HG03103 (cell line): Measurements from ENCODE around the gene PPM1N.
"Not testable (repeated sequence)": the region's sequence is repeated elsewhere in the genome, so short reads cannot be mapped to it uniquely, and the experiment has no call there.

Source experiments
- ATAC-seq: cut with Tn5 transposase; IDR thresholded peaks from one replicate; pipeline ENCODE4 v1.9.1; 2021; ENCODE audit warnings: low read depth; ENCODE audit not compliant: unreplicated experiment

PPM1N gene

DNA sequence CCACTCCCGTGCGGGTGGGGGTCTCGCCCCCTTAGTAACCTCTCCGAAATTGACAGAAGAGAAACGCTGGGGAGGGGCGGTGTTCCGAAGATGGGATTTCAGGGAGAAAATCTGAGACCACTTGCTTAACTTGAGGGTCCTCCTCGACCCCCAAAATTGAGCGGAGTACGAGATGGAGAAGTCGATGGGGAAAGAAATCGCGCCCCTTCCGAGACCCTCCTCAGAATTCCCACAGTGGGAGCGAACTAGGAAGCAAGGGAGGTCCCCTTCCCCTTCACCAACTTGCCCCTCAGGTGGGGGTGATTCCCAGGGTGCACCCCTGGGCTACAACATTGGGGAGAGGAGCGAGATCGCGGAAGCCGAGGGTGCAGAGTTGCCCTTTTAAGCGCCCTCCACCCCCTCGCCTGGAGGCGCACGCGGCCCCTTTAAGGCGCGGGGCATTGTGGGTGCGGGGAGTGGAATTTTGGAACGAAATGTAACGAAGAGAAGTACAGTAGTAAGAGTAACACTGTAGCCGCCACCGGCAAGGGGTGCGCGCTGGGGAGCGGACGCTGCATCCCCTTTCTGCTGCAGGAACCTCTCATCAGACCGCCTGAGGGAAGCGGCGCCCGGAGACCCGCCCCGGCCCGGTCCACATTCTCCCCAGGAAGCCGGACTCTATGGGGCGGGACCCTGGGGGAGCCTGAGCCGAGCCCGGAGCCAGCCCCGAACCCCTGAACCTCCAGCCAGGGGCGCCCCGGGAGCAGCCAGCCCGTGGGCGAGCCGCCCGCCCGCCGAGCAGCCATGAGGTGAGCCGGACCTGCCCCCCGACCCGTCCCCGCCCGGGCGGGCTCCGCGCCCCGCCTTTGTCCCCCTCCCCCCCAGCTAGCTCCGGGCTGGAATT is 9.0 kb downstream of the PPM1N start, which contains the start of gene VASP:
Gene VASP, plus strand, starts transcription at position 491 of the 883 bp plus-strand sequence. Its CDS starts 293 bp downstream, at position 784.
- ATAC-seq, result peak; percentile 34

DNA sequence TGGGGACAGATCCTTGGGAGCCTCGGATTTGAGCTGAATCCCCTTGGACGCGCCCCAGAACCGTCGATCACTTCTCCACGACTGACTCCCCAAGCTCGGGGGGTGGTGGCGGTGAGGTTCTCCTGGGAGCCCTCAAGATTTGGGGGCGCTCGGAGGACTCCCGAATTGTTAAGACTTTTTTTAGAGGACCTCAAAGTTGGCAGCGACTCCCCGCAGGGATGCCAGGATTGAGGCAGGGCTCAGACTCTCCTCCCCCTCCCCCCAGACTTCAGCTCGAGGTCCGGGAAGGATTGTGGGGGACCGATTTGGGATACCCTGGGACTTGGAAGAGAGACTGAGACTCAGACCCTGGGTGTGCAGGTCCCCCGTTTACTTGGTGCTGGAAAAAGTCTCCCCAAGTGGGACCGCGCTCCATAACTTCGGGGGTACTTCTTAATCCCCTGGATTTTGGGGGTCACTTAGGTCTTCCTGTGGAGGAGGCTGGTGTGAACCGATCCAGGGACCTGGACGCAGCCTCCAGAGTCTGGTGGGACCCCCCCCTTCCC is 9.7 kb downstream of the PPM1N start:
- ATAC-seq, result no peak

DNA sequence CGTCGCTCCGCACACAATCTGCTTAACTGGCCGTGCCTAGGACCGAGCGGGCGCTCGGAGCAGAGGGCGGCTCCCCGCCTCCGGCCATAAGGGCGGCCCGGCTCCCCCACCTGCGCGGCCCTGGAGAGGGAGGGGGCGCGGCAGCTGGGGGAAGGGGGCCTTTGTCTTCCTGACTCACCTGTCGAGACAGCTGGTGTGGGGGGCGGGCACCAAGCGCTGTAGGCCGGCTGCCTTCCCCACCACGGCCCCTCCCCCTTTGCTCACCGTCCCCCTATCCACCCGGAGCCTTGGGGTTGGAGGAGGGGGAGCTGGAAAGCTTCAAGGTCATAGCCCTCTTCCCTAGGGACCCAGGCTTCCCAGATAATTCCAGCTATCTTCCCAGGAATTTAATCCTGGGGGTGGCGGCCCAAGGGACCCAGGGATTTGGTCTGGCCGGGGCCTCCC is 10.2 kb downstream of the PPM1N start:
- ATAC-seq, result no peak

DNA sequence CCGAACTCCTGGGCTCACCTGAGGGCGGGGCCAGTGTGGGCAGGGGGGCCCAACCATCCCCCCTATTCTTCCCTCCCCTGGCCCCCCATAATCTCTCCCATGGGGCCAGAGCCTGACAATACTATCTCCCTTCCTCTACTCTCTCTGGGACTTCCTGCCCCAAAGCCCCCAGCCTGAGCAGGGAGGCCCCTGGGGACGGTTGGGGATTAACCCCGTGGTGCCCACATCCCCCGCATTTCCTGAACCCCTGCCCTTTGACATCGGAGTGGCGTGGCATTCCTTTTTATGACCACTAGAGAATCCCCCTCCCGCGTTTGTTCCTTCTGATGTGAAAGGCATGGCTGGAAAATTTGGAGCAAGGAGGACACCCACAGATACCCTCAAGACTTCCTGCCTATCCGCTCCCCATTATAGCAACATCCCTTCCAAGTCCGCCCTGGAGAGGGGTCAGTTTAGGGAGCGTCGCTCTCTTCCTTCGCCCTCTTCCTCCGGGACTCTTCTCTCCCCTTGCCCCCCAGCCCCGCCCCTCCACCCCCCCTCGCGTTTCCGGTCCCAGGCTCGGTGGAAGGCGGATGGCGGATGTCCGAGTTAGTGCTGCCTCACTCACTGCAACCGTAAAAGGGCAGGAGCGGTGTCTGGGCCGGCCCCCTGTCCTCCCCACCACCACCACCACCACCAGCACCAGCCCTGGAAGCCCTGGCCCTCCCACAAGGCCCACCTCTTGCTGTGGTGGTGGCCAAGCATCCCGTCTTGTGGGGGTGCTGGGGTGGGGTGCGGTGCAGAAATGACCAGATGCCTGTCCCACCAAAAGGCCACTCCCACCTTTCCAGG is 10.8 kb downstream of the PPM1N start:
- ATAC-seq, result no peak

DNA sequence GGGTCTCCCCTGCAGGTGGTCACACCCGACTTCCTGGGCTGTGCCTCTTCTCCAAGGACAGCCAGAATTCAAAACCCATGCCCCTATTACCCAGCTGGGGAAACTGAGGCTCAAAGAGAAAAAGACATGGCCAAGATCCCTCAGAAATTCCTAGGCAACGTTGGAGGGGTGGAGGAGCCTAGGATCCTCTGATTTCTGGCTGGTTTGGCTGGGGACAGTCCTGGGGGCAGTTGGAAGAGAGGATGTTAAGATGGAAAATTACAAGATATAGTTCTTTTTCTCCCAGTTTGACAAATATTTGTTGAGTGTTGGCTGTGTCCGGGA is 11.4 kb downstream of the PPM1N start:
- no peak for ATAC-seq

DNA sequence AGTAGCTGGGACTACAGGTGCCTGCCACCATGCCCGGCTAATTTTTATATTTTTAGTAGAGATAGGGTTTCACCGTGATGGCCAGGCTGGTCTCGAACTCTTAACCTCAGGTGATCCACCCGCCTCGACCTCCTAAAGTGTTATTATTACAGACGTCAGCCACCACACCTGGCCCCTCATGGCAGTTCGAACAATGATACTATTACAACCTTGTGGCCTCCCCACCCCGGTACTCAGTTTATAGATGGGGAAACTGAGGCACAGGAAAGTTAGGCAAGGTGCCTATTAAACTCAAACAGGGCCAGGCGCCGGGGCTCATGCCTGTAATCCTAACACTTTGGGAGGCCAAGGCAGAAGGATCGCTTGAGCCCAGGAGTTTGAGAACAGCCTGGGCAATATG is 12.1 kb downstream of the PPM1N start:
- not testable (repeated sequence) for ATAC-seq

DNA sequence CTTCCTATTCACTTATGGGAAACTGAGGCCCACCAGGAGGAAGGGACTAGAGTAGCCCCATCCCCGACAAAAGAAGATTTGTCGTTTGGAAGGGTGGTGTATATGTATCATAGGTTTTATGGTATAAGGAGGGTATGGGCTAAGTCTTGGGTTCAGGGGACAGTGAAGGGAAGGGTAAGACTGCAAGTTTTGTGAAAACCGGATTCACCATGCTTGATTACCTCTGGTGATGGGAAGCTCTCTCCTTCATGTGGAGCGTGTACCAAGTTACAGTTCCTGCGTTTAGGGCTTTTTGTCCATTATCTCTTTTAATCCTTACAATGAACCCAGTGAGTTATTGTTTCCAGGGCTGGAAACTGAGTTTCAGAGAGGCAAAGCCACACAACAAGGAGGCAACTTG is 12.8 kb downstream of the PPM1N start:
- no peak for ATAC-seq

DNA sequence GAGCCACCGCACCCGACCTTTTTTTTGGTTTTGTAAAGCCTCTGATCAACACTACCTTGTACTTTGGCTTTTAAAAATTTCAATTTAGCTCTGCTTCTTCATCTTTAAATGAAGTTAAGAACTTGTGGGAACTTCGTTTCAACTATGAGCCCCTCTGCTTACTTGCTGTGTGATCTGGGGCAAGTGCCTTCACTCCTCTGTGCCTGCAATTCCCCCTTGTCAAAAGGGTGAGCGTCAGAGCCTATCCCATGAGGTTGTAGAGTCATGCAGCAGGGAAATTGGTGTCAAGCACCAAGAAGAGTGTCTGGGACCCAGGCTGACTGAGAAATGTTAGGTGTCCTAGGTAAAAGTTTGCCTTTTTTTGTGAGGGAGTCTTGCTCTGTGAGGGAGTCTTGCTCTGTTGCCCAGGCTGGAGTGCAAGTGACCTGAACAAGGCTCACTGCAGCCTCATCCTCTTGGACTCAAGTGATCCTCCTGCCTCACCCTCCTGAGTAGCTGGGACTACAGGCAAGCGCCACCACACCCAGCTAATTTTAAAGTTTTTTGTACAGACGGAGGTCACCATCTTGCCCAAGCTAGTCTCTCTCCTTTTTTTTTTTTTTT is 14.7 kb downstream of the PPM1N start:
- ATAC-seq, result no peak

DNA sequence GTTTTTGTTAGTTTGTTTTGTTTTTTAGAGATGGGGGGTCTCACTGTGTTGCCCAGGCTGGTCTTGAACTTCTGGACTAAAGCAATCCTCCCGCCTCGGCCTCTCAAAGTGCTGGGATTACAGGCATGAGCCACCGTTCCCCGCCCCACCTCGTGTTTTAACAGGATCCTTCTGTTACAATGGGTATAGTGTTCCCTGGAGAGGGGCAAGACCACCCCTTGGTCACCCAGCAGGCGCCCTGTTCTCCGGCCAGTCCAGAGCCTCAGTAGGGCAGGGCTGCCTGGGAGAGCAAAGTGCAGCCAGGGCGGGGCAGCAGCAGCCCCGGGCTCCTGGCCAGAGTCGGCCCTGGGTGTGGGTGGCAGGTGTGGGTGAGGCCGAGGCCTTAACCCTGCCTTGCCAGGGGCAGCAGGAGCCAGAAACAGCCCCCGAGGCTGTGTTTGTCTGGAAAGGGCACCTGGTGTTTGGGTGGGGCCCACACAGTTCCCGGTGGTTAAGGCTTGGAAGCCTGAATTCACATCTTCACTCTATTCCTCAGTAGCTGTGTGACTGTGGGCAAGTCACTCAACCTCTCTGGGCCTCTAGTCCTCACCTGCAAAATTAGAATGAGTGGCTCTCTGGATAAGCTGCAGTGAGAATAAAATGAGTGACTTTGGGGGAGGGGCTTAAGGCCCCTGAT is 16.3 kb downstream of the PPM1N start:
- ATAC-seq, result no peak

DNA sequence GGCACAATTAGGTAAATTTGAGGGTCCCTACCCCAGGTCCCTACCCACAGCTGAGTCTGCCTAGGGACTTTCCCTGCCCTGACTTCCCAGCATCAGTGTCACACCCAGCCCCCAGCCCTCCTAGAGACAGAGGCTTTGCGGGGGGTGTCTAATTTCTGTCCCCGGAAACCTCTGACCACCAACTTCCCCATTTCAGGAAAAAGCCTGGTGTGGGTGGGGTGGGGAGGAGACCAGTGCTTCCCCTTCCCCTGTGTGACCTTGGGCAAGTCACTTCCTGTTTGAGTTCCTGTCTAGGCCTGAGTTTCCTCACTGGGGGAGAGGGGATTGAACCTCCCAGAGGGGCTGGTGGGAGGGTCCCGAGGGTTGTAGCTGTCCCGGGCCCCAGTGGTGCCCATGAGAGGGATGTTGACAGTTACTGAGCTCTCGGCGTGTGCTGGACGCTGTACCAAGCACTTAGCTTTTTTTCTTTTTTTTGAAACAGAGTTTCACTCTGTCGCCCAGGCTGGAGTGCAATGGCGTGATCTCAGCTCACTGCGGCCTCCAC is 16.9 kb downstream of the PPM1N start:
- no peak for ATAC-seq

DNA sequence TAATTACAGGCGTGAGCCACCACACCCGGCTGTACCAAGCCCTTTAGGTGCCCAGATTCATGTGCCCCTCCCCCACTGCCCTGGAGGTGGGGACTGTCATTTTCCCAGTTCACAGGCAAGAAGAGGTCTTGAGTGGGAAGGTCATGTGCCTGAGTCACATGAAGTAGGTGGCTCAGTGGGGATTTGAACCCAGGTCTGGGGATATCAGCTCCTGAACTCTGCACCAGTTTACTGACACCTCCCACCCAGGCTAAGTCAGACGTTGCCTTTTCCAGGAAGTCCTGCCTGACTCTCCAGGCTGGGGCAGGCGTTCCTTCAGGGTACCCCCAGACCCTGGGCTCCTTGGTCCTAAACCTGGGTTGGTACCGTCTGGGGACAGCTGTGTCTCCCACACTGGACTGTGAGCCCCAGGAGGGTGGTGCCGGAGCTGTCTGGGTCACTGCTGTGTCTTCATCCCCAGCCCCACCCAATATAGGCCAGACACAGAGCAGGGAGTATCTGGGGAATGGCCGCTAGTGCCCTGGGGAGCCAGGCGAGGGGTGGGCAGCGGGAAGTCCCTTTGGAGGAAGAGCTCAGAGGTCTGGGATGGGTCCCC is 17.7 kb downstream of the PPM1N start:
- no peak for ATAC-seq

DNA sequence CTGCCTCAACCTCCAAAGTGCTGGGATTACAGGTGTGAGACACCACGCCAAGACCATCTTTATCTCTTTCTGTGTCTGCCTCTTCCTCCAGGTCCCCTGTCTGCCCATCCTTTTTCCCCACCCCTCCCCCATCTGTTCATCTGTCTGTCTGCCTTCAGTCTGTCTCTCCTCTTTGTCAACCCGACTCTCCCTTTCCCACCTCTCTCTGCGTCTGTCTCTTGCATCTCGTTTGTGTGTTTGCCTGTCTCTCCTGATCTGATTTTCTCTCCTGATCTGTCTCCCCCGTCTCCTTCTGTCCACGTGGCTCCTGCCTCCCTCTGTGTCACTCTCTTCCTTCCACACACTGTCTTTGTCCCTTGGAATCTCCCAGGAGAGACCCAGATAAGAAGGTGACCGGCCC is 19.0 kb downstream of the PPM1N start:
- no peak for ATAC-seq

DNA sequence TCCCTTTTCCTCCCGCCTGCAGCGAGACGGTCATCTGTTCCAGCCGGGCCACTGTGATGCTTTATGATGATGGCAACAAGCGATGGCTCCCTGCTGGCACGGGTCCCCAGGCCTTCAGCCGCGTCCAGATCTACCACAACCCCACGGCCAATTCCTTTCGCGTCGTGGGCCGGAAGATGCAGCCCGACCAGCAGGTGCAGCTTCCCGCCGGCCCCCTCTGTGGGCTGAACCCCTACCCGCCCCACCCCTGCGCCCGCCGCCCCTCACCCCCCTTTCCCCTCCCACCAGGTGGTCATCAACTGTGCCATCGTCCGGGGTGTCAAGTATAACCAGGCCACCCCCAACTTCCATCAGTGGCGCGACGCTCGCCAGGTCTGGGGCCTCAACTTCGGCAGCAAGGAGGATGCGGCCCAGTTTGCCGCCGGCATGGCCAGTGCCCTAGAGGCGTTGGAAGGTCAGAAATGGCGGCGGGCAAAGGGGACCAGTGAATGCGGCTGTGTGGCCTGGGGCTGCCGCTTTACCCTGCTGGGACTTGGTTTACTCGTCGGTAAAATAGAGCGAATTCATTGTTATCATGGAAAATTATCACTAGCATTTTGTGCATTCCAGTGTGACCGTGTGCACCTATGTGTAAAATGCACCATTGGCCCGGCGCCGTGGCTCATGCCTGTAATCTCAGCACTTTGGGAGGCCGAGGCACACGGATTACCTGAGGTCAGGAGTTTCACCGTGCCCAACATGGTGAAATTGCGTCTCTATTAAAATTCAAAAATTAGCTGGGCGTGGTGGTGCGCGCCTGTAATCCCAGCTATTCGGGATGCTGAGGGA is 19.6 kb downstream of the PPM1N start:
- ATAC-seq, result no peak

DNA sequence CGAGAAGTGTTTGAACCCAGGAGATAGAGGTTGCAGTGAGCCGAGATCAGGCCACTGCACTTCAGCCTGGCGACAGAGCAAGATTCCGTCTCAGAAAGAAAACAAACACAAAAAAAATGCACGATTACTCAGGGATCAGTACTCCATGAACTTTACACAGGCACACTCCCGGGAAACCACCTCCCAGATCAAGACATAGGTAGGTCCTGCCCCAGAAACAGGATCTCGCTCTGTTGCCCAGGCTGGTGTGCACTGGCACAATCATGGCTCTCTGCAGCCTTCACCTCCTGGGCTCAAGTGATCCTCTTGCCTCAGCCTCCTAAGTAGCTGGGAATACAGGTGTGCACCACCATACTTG is 20.2 kb downstream of the PPM1N start:
- ATAC-seq, result no peak

DNA sequence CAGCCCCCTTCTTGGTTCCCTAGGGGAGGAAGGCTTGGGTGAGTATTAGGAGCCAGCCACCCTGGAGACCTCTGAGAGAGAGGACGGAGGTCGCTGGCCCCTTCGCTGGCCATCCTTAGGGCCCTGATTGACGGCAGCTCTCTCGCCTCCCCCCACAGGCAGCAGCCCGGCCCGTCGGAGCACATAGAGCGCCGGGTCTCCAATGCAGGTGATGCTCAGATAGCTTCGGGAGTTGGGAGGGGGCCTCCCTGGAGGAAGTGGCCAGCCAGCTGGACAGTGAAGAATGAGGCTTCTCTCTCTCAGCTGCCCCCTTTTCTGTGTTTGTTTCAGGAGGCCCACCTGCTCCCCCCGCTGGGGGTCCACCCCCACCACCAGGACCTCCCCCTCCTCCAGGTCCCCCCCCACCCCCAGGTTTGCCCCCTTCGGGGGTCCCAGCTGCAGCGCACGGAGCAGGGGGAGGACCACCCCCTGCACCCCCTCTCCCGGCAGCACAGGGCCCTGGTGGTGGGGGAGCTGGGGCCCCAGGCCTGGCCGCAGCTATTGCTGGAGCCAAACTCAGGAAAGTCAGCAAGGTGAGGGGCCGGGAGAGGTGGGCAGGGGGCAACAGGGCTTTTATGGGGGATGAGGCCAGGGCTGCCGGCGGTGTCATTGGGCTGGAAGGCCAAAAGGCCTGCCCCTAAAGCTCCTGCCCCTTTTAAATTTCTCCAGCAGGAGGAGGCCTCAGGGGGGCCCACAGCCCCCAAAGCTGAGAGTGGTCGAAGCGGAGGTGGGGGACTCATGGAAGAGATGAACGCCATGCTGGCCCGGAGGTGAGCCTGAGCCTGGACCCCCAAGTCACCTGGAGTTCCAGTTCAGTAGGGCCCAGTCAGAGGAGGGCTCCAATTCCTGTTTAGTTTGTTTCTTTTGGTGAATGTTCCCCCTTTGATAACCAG is 24.0 kb downstream of the PPM1N start:
- no peak for ATAC-seq

DNA sequence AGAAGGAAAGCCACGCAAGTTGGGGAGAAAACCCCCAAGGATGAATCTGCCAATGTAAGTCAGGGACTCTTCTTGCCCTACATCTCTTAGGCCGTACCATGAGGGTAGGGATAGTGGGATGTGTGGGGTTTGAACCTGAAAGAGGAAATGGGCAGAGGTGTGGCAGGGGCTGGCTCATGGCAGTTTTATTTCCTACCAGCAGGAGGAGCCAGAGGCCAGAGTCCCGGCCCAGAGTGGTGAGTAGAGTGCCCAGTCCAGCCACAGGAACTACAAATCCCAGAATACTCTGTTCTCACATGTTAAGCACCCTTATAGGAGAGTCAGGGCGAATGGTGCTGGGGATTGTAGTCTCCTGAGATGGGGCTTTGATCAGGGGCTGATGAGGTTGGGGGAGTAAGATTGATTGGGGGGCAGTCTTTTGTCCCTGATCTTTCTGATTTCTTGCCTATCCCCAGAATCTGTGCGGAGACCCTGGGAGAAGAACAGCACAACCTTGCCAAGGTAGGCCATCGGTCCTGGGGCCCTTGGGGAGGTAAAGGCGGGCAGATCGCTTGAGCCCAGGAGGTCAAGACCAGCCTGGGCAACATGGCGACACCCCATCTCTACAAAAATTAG is 25.5 kb downstream of the PPM1N start:
- ATAC-seq, result no peak

DNA sequence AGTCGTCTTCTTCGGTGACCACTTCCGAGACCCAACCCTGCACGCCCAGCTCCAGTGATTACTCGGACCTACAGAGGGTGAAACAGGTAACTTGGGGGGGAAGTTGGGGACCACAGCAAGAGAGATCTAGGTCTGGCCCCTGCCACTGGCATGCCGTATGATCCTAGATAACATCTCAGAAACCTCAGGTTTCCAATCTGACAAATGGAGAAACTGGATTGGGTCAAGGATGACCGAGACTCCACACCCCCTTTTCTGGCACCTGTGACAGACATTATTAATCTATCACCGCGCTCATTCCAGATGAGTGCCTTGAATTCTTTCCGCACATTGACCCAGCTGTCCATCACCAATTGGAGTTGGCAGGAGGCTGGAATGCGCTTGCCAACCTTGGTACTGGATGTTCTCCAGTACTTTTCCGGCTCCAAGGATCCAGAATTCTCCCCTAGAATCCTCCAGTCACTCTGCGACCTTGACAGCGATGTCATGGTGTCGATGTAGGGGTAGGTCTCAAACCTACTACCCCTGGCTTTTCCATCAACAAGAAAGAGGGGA is 26.4 kb downstream of the PPM1N start:
- ATAC-seq, result no peak
